Measurements from ENCODE around the gene CACNG5. TPM values are rescaled to one million over a fixed set of nuclear protein-coding genes. Genes with fewer than 3 reads are reported as not detected.
A peak's percentile ranks its signal among the peaks of the same experiment; 100 is the strongest.

The CACNG5 gene, protein sequence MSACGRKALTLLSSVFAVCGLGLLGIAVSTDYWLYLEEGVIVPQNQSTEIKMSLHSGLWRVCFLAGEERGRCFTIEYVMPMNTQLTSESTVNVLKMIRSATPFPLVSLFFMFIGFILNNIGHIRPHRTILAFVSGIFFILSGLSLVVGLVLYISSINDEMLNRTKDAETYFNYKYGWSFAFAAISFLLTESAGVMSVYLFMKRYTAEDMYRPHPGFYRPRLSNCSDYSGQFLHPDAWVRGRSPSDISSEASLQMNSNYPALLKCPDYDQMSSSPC
- polyA plus RNA-seq (ENCODE audit: insufficient read depth in 1 of 5, insufficient read length in 5 of 5, low replicate concordance in 1 of 5), result not detected
- long read RNA-seq, donor 1, result 0 reads
- long read RNA-seq, donor 2, result 0 reads
- long read RNA-seq, donor 3, result 0 reads
- long read RNA-seq, donor 4, result 0 reads
- long read RNA-seq, donor 5, result 0 reads
- long read RNA-seq, donor 6, result 0 reads
- long read RNA-seq, donor 7, result 0 reads
- long read RNA-seq, donor 8, result 0 reads

DNA sequence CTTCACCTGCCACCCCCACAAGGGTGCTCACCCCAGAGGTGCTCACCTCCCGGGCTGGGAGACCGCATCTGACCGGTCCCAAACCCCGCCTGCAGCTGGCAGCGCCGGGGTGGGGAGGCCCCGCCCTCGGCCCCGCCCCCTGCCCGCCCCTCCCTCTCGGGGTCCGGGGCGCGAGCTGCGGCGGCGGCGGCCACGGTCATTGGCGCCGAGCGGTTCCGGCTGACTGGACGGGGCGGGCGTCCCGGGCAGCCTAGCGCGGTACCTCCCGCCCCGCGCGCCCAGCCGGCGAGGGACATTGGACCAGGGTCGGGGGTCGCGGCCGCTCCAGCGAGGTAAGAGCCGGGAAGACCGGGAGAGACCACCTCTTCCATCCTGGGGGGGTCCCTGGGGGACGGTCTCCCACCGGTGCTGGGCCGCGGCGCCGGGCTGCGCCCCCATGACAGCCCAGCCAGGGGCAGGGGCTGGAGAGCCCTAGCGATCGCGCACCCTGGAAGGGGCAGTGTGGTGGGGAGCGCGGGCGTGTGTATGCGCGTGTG is at the start of gene CACNG5:
Gene CACNG5, plus strand, starts transcription at position 199 of the 536 bp plus-strand sequence. CDS start 42,216 bp downstream, outside the sequence.
- DNase-seq, result no peak

DNA sequence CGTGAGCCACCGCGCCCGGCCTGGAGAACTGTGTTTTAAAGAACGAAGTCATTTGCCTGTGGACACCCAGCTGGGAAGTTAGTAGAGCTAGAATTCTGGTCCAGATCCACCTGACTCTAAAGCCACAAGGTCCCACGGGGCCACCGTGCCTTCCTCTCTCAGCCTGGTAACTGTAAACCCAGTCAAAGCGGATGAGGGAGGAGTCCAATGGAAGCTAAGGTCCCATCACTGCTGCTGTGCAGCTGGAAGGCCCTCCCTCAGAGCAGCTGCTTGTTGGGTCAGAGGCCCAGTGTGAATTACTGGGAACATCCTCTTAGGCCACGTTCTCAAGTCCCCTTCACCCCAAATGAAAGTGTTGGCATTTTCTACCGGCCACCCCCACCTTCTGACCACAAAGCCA is 48.8 kb upstream of the CACNG5 start:
- DNase-seq, result no peak

DNA sequence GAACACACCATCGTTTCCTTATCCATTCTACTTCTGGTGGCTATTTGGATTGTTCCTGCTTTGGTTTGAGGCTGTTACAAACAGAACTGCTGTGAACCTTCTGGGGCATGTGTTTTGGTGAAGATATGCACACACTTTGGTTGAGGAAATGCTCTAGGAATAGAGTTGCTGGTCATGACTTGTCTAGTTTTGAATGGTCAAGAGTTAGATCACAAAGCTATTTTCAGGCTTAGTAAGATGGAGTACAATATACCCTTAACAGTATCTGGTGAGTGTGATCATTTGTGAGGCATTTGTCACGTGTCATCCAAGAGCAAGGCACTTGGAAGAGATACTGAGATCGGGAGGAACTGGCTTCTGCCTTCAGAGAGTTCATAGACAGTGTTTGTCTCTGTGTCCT is 47.0 kb upstream of the CACNG5 start:
- no peak for DNase-seq

DNA sequence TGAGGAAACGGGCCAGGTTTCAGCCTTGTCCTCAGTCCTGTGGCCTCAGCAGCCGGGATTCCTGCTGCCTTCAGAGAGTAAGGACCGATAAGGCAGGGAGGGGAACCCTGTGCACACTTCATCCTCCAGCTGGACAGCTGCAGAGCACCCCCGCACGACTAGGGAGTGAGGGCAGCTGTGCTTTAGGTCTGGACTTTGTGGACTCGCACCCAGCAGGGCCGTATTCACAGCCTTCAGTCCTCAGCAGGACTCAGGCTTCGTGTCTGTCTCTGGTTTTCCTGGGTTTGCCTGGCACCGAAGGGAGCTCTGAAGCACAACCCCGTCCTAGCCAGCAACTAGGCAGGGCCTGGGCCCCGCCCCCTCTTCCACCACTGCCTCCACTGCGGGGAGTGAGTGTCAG is 45.8 kb upstream of the CACNG5 start:
- no peak for DNase-seq

DNA sequence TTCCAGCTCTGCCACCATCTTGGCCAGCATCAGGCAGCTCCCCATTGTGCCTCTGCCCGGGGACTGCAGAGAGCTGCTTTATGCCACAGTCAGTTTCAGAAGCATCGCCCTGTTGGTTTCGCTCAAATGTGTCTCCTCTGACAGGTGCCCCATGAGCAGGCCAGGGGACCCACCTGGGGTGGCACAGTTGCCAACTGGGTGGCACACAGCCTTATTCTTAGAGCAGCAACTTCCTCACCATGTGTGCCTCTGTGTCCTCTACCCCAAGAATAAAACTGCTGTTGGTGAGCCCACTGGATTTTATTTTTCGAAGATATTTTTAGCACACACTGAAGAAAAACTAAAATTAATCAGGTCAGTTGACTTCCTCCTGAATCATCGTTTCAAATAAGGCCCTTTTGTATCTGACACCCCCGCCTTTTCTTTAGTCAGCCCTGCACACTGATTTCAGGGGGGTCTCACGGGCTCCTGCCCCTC is 44.9 kb upstream of the CACNG5 start:
- DNase-seq, result no peak

DNA sequence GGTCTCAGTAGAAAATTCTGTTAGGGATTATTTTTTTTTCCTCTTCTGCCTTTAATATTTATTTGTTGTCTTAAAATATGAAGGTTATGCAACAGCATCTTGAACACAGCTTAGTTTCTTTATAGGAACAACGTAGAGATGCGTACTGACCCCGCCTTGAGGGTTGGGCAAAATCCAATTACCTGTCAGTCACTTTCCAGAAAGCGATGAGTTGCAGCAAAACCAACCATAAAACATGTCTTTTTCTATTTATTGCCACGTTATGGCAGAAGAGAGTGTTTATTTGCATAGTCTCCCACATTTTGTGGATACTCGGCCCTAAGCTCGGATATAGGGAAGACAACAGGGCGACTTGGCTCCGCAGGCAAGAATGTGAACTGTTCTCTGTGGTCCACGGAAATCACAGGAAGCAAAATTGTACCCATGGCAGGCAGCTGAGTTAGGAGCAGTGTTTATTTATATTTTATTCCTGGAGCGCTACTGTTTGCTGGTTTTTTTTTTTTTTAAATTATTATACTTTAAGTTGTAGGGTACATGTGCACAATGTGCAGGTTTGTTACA is 44.3 kb upstream of the CACNG5 start:
- DNase-seq, result no peak

DNA sequence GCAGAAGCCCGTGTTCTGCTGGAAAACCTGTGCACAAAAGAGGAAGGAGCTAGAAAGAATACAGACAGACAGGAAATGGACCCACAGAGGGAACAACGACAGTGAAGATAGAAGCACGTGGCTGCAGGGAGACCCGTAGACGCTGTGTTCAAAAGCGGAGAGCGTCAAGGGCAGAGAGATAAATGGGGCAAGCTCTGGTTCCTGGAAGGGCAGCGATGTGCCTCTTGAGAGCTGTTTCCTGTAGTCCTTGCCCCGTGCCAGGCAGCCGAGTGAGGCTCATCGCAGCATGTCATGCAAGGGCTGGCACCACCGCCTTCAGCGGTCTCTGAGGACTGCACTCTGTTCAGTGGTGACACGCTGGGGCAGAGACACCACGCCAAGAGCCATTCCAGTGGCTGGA is 43.6 kb upstream of the CACNG5 start:
- no peak for DNase-seq

DNA sequence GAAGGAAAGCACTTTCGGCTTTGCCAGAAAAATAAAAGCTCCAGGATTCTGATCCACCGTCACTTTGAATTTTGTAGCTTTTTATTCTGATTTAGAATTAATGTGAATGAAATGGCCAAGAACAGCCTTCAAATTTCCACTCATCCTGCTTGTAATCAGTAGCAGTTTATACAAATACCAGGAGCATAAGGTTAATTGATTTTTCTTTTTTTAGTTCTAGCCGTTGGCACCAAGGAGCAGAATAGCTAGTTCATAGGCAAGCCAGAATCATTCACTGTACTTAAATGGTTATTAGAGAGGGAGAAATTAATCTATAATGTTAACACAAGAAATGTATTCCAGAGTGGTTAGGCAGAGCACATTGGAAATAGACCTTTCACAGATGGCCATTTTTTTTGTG is 41.1 kb upstream of the CACNG5 start:
- DNase-seq, result peak; percentile 29 to 31

DNA sequence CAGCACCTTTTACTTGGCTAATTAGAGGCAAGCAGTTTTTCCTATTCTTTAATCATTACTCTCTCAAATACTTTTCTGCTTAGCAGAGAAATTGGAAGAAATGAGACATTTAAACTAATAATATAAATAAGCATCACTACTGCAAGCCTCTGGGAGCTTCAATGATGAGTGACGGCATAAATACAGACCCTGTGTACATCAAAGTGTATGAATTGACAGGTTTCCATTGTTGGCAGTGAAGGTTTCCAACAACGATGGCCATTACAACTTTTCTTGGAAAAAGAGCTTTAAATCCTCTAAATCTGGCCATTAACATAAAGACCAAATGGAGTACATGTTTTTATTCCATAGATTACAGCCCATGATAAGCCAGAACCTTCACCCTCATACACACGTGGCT is 39.4 kb upstream of the CACNG5 start:
- DNase-seq, result no peak

DNA sequence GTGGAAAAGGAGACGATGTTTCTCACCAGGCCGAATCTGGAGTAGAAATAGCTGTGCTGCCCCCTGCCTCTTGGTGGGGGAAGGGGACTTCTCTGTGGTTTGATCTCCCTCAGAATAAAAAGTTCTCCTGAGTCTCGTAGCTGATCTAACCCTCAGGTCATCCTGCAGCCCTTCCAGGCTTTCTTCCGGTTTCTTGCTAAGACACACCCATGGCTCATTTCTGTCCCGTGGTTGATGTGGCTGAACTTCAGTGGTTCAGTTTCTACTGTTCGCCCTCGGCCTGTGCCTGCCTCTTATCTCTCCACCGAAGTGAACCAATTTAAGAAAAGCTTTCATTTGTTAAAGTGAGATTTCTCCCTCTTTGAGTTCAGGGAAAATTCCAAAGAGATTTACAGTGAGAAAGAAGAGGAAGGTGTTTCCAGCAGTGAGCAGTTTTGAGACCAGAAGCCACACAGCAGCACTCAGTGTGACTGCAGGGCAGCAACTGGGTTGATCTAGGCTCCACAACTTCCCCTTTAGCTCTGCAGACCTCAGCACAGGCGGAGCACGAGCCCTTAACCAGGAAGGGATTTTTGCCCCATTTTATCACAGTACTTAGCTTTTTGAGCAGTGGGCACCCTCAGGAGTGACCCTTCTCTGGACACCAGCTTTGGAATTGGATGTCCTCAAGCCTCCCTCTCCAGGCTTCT is 34.9 kb upstream of the CACNG5 start:
- DNase-seq, result no peak

DNA sequence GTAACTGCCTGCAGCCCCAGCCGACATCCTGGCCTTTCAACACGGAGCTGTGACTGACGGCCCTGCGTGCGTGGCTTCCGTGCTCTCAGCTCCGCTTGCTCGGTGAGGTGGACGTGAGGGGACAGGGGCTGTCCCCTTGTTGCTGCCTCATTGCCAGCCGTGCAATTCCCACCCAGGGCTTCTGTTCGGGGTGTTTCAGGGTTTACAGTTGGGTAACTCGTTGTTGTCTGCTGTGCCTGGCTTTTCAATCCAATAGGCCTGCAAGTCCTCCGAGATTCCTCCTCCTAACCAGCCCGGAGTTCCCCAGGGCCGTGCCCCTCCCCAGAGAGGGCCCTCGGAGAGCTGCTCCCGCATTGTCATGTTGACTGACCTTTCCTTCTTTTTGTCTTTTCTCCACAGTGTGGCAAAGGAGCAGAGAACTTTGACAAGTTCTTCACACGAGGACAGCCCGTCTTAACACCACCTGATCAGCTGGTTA is 31.4 kb upstream of the CACNG5 start:
- no peak for DNase-seq

DNA sequence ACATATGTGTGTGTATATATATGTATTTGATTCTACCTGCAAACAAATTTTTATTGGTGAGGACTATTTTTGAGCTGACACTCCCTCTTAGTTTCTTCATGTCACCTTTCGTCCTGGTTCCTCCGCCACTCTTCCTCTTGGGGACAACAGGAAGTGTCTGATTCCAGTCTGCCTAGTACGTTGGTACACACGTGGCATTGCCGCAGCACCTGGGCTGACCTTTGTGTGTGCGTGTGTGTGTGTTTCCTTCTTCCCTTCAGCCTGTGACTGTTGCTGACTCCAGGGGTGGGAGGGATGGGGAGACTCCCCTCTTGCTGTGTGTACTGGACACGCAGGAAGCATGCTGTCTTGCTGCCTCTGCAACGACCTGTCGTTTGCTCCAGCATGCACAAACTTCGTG is 29.4 kb upstream of the CACNG5 start:
- no peak for DNase-seq

DNA sequence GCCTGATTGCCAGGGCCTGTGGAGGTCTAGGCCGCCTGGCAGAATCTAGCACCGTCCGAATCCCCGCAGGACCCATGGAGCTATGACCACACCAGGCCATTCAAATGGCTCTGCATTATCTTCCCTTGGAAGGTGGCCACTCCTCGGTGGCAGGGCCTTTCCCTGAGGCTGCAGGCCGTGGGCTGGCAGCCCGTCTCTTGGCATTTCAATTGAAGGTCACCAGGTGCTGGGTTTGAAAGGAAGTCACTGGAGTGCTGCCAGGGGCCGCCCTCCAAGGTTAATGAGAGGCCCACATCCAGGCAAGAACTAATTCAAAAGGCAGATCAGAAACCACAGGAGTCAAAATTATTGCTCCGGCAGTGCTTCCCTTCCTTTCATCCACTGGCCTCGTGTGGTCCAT is 27.7 kb upstream of the CACNG5 start:
- no peak for DNase-seq

DNA sequence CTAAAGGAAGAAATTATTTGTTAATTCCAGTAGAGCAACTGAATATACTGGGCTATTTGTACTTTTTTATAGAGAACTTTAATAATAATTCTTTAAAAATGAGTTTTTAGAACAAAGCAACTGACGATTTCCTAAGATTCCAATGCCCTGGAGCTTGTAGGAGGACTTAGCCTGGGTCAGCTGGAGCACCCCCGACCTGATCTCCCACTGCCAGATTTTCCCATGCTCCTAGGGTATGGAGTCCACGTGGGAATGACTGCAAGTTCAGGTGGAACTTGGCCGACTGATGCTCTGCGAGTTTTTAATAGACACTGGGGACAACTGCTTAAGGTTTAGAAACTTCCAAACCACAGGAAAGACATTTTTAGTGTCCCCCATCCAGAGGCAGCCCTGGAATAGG is 25.5 kb upstream of the CACNG5 start:
- DNase-seq, result no peak

DNA sequence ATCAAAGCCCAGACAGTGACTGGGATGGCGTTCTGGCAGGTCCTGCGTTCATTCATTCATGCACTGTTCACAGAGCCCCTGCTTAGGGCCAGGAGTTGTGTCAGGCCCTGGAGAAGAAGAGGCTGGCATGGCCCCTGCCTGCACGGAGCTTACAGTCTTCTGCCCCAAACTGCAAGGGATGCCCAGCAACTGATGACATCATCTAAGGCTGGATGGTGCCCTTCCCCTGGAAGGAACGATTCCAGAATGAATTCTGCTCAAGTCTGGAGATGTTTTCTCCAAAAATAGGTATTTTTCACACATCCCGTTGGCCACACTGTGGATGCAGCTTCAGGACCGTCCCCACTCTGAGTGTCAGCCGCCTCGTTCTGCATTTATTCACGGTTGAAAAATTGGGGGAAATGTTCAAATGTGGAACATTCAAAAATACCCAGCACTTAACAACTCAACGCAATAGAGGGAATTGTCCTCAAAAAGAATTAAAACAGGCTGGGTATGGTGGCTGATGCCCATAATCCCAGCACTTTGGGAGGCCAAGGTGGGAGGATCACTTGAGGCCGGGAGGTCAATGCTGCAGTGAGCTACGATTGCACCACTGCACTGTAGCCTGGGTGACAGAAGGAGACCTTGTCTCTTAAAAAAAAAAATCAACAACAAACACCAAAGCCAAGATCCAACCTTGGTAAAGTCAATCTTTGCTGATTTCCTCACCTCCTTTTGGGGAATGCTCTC is 23.8 kb upstream of the CACNG5 start:
- DNase-seq, result no peak

DNA sequence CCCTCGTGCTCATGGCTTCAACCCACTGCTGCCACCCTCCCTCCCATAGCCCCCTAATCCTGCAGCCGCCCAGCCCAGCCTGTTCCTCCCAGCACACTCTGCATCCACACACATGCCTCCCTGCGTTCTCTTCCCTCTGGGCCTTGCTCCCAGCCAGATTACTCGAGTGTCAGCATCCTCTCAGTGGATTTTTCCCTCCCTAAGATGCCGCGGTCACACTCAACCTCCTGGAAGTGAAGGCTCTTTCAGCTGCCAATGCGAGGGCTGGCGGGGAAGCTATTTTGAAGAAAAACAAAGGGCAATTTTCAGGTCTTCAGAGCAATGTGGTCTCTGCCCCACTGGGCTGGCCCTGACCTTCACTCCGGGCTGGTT is 23.2 kb upstream of the CACNG5 start:
- DNase-seq, result no peak

DNA sequence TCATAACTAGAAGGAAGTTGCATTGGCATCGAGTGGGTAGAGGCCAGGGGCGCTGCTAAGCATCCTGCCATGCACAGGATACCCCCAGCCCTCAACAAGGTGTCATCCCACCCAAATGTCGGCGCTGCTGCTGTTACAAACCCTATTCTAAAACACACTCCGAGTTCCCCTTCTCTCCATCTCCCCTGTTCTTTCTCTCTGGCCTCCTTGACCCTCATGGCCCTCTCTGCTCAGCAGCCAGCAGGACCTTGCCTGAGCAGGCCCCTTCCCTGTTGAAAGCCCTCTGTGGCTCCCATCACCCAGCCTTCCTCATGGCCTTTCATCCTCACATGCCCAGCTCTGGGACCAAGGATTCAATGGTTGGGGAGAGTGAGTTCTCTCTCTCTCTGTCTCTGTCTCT is 22.3 kb upstream of the CACNG5 start:
- DNase-seq, result no peak

DNA sequence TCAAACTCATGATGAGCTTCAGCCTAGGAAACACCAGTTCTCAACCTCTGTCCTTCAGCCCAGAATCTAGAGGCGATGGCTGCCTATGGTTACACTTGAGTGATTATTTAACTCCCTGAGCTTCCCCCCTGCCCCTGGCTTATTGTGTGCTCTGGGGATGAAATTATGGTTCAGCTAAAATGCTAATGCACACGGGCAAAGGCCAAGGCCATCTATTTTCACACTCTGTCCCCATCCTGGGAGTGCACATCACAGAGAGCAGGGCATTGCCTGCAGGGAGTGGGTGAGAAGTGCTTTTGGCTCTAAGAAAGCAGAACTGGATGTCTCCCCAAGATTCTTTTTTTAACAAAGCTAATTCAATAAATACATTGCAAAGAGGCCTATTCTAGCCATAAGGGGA is 21.6 kb upstream of the CACNG5 start:
- no peak for DNase-seq

DNA sequence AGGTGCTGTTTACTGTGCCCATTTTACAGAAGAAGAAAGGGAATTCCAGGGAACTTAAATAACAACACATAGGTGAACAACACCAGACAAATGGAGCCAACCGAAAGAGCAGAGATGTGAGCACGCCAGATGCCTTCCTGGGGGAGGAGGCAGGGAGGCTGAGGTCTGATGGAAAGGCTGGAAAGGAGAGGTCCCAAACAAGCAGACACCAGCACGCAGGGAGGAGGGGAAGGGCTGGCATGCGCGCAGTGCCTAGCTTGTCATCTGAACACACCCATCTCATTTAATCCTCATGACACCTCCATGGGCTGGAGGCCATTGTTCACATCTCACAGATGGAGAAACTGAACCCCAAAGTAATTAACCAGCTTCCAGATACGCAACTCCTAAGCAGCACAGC is 20.9 kb upstream of the CACNG5 start:
- DNase-seq, result no peak

DNA sequence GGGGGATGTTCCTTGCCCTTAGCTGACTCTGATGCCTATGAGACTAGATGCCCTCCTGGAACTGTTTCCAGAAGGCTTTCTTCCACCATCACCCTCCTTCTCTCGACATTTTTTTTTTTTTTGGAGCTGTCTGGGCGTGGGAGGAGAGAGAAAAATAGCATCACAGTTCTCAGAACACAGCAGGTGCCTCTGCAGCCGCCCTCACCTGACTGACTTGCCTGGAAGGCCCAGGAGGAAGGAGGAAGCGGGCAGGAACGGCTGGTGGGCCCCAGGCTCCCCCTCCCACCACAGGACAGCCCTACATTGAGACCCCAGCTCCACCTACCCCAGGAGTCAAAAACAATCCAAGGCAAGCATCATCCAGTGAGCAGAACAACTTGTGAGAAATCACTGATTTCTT is 20.3 kb upstream of the CACNG5 start:
- no peak for DNase-seq

DNA sequence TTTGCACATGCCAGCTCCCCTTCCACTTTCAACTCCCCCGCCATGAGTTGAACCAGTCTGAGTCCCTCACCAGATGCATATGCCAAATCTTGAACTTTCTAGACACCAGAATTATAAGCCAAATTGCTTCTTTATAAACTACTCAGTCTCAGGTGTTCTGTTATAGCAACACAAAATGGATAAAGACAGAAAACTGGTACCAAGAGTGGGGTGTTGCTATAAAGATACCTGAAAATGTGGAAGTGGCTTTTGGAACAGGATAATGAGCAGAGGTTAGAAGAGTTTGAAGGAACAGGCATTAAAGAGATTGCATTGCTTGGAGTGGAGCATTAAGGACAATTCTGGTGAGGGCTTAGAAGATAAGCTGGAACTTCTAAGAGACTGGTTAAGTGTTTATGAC is 17.2 kb upstream of the CACNG5 start:
- no peak for DNase-seq

DNA sequence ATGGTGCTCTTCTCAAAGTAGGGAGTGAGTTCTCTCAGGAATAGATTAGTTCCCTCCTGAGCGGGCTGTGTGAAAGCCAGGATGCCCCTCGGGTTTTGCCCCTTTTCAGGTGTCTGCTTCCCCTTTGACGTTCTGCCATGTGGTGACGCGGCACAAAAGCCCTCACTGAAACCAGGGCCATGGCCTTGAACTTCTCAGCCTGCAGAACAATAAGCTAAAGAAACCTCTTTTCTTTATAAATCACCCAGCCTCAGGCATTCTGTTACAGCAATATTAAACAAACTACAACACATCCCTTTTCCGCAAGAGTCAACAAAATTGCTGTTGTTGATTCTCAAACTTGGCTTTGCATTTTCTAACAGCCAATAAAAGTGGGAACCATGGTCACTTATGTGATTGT is 15.5 kb upstream of the CACNG5 start:
- DNase-seq, result no peak
